Testis (tissue), 2 donors: Measurements from ENCODE around the gene LRRC74A.

ENCODE experiments used
- POLR2A ChIP-seq: fragments of 450-650 bp; IDR thresholded peaks from one replicate; pipeline ENCODE4 v1.6.1; 2017; ENCODE audit warnings: antibody characterized with exemption, mild to moderate bottlenecking, moderate library complexity
- TF ChIP-seq, protein P1 (sequence below), 3 experiments: fragments of 450-650 bp in 2 of 3; fragments of 200-600 bp in 1 of 3; sonication (generic) in 1 of 3; IDR thresholded peaks; one replicate each; pipeline ENCODE4 v1.5.1; 2016 to 2019; ENCODE audit warnings: antibody characterized with exemption in 3 of 3, mild to moderate bottlenecking in 2 of 3, moderate library complexity in 1 of 3

DNA sequence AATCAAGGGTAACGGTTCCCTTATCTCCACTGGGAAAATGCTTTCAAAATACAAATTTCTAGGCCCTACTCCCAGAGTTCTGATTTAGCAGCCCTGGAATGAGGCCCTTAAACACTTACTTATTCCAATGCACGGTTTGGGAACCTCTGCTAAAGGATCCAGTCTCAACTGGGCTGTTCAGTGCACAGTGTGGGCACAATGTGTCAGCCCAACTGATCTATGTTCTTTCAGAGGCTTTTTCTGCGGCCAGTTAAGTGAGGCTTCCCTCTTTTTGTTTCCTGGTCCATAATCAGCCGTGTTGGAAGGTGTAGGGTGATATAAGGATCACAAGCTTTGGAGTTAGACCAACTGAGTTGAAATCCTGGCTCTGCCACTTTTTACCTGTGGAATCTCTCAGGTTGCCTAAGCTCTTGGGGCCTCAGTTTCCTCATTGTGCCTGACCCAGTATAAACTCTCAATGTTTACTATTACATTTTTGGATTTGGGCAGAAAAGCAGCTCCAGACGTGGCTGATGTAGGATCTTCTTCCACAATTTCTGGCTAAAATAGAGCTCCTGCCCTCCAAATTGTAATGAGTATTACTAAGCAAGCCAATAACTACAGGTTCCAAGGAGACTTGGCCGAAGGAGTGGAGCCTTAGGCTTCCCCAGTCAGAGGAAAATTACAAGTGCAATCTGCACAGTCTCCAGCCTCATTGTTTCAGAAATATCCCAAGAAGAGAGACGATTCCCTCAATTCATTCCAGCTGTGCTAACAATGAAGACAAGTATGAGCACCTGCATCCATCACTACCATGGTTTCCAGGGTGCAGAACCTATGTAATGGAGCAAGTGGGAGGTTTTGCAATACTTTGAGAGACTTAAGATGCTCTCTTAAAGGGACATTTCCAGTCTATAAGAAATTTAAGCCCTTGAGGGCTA lies 11.2 kb upstream of the LRRC74A start:
- TF ChIP-seq POLR2A = no peak
- TF ChIP-seq, protein P1, sequence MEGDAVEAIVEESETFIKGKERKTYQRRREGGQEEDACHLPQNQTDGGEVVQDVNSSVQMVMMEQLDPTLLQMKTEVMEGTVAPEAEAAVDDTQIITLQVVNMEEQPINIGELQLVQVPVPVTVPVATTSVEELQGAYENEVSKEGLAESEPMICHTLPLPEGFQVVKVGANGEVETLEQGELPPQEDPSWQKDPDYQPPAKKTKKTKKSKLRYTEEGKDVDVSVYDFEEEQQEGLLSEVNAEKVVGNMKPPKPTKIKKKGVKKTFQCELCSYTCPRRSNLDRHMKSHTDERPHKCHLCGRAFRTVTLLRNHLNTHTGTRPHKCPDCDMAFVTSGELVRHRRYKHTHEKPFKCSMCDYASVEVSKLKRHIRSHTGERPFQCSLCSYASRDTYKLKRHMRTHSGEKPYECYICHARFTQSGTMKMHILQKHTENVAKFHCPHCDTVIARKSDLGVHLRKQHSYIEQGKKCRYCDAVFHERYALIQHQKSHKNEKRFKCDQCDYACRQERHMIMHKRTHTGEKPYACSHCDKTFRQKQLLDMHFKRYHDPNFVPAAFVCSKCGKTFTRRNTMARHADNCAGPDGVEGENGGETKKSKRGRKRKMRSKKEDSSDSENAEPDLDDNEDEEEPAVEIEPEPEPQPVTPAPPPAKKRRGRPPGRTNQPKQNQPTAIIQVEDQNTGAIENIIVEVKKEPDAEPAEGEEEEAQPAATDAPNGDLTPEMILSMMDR (IDR thresholded peaks at IDR 0.05) = no peak
